ENCODE data around the gene SLC35C1. TPM values are rescaled to one million over a fixed set of nuclear protein-coding genes. Genes with fewer than 3 reads are reported as not detected.

SLC35C1 gene
- total and polyA plus RNA-seq, 2 of the 8 experiments (the other 6 are each of a cell fraction or from before 2014, with no cell fraction given) = 4.6 to 10.6 TPM

DNA sequence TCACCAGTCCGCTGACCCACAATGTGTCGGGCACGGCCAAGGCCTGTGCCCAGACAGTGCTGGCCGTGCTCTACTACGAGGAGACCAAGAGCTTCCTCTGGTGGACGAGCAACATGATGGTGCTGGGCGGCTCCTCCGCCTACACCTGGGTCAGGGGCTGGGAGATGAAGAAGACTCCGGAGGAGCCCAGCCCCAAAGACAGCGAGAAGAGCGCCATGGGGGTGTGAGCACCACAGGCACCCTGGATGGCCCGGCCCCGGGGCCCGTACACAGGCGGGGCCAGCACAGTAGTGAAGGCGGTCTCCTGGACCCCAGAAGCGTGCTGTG, 6.1 kb downstream of the SLC35C1 start:
- Histone ChIP-seq H3K9ac (replicated peaks in 1 of 4; ENCODE audit: extremely low read depth in 1 of 4, low read depth in 3 of 4, low read length in 3 of 4) (no peak overlapping the region), H3K36me3 (ENCODE audit: control insufficient read depth in 2 of 4, insufficient read depth in 4 of 4, low read length in 3 of 4) (peaks cover 0 to 9% (median 0%) of the 10 kb centered on the region in 4 experiments; a peak in 3 of 8 replicates), H3K14ac (ENCODE audit: insufficient read length) (no peak overlapping the region)

More for the DNA sequence above, 6.1 kb downstream of the SLC35C1 start:
- no peak overlapping the region for H3K56ac ChIP-seq (replicated peaks; ENCODE audit: insufficient read length, low read depth, low read length)
- 92% methylated on average over 14 of the region's 17 CpGs; no CpG with 5 or more reads in 1 of the 2 experiments for WGBS, 2 experiments (ENCODE audit: extremely low coverage in 1 of 2, insufficient coverage in 1 of 2, insufficient read length in 1 of 2, insufficient replicate concordance in 2 of 2, low coverage in 1 of 2, low lambda C conversion rate in 2 of 2, missing lambda C conversion rate in 1 of 2)
- no peak overlapping the region for H2BK15ac ChIP-seq (ENCODE audit: low read length)
- H3K4me2 ChIP-seq (ENCODE audit: insufficient read depth in 1 of 2, low read depth in 2 of 2, low read length in 2 of 2) = no peak overlapping the region
- H4K91ac ChIP-seq (replicated peaks; ENCODE audit: insufficient read length, low read length) = no peak overlapping the region
- H3K4me1 ChIP-seq (replicated peaks in 1 of 4; ENCODE audit: control insufficient read depth in 3 of 4, insufficient read depth in 4 of 4, low read length in 3 of 4) = peaks cover 5 to 8% (median 5%) of the 10 kb centered on the region in 4 experiments; a peak in 6 of 7 replicates
- H3K27ac ChIP-seq (ENCODE audit: low read depth, low read length) = no peak overlapping the region
- ChIA-PET CTCF (ENCODE audit: partially characterized antibody) (interaction anchor here (0.6 kb wide), 1 partner anchor 33 kb away, joined by 3 read pairs; no protein-coding TSS in a partner anchor), POLR2A (ENCODE audit: partially characterized antibody) (no interaction called here)
- no peak overlapping the region for H4K5ac ChIP-seq (ENCODE audit: insufficient read length, low read depth, low read length)
- H3K27me3 ChIP-seq (replicated peaks in 1 of 4; ENCODE audit: control insufficient read depth in 3 of 4, extremely low read depth in 1 of 4, insufficient read depth in 3 of 4, low read length in 3 of 4) = no peaks in the 10 kb centered on the region
- H3K4me3 ChIP-seq (ENCODE audit: extremely low read depth in 1 of 4, insufficient read depth in 2 of 4, low read depth in 3 of 4, low read length in 4 of 4) = no peak overlapping the region
- no peak for TF ChIP-seq BCL11A (IDR thresholded peaks at IDR 0.05; ENCODE audit: low read depth in 2 of 2, low read length in 2 of 2)
- TF ChIP-seq EZH2 (IDR thresholded peaks at IDR 0.05; ENCODE audit: low read depth, low read length, severe bottlenecking) = no peak
- TF ChIP-seq CBX5 (IDR thresholded peaks at IDR 0.05; ENCODE audit: low read depth, low read length) = no peak
- no peak for TF ChIP-seq ZNF274 (IDR thresholded peaks at IDR 0.05; ENCODE audit: borderline replicate concordance, extremely low read depth, low read length)
- TF ChIP-seq RFX5 (IDR thresholded peaks at IDR 0.05; ENCODE audit: borderline replicate concordance, low read depth, low read length) = no peak
- TF ChIP-seq SUZ12 (IDR thresholded peaks at IDR 0.05; ENCODE audit: low read length) = no peak
- no peak for TF ChIP-seq POU5F1 (IDR thresholded peaks at IDR 0.05; ENCODE audit: low read depth, low read length)
- TF ChIP-seq EP300 (IDR thresholded peaks at IDR 0.05; ENCODE audit: borderline replicate concordance in 1 of 2, low read depth in 2 of 2, low read length in 2 of 2) = no peak
- no peak for TF ChIP-seq SP1 (IDR thresholded peaks at IDR 0.05; ENCODE audit: low read depth, low read length)
- no peak for TF ChIP-seq CREB1 (IDR thresholded peaks at IDR 0.05)
- no peaks in the 10 kb centered on the region for H3K79me2 ChIP-seq (ENCODE audit: control insufficient read depth in 1 of 2, insufficient read depth in 2 of 2, low read length in 2 of 2)
- no peak overlapping the region for H3K4ac ChIP-seq (replicated peaks; ENCODE audit: insufficient read length, low read depth, low read length)
- no peak overlapping the region for H2BK20ac ChIP-seq (ENCODE audit: low read length)
- H4K20me1 ChIP-seq (replicated peaks in 1 of 2; ENCODE audit: control insufficient read depth in 1 of 2, insufficient read depth in 2 of 2, low read length in 2 of 2) = peaks cover 2 to 11% of the 10 kb centered on the region in 2 experiments
- no peak overlapping the region for H3K23ac ChIP-seq (ENCODE audit: insufficient read length)
- DNase-seq (ENCODE audit: low read depth in 1 of 2, low spot score in 2 of 2) = no peak
- H2AK5ac ChIP-seq (ENCODE audit: low read depth, low read length) = no peak overlapping the region
- H2BK5ac ChIP-seq (ENCODE audit: low read depth, low read length) = no peak overlapping the region
- no peaks in the 10 kb centered on the region for H3K9me3 ChIP-seq (ENCODE audit: insufficient read depth in 2 of 2, low read depth in 1 of 2, low read length in 1 of 2)
- H2AFZ ChIP-seq (ENCODE audit: low read length) = no peak overlapping the region
- no peak for FAIRE-seq
- no peak overlapping the region for H3K18ac ChIP-seq (ENCODE audit: extremely low read depth, low read length)
- H3K79me1 ChIP-seq (ENCODE audit: low read depth, low read length) = peaks cover 6% of the 10 kb centered on the region
- no peak overlapping the region for H2BK12ac ChIP-seq (ENCODE audit: low read depth, low read length)
- H3K23me2 ChIP-seq (ENCODE audit: low read depth, low read length) = no peaks in the 10 kb centered on the region
- H2BK120ac ChIP-seq (replicated peaks; ENCODE audit: low read depth, low read length) = no peak overlapping the region
- no peak overlapping the region; the same call in 1 of the 2 replicates for H4K8ac ChIP-seq (ENCODE audit: extremely low read depth, insufficient read depth, low read length)

Data from H1 (cell line).